LNCAP (cell line): ENCODE measurements around the gene CNGA2.

Source experiments
- TF ChIP-seq, protein P1 (sequence below): fragments of 450-650 bp; IDR thresholded peaks from 2 replicates; pipeline ENCODE4 v1.5.1; 2017; ENCODE audit warnings: mild to moderate bottlenecking

The CNGA2 gene

DNA sequence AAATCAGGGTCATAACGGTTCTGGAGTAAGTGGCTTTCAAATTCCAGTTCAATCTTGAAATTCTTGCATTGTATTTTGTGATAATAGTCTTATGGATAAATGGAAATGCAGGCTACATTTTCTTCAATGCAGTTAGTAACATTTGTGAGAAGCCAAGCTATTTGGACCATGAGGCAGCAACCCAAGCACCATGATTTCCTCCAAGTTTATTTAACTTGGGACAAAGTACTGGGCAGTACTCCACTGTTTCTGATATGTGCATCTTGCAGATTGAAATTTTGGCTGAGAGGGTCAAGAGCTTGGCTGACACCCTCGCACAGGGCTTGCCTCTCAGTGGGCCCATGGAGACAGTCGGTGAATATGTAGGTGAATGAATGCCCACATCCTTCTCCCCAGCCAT, 39.9 kb downstream of the CNGA2 start:
- TF ChIP-seq, protein P1, sequence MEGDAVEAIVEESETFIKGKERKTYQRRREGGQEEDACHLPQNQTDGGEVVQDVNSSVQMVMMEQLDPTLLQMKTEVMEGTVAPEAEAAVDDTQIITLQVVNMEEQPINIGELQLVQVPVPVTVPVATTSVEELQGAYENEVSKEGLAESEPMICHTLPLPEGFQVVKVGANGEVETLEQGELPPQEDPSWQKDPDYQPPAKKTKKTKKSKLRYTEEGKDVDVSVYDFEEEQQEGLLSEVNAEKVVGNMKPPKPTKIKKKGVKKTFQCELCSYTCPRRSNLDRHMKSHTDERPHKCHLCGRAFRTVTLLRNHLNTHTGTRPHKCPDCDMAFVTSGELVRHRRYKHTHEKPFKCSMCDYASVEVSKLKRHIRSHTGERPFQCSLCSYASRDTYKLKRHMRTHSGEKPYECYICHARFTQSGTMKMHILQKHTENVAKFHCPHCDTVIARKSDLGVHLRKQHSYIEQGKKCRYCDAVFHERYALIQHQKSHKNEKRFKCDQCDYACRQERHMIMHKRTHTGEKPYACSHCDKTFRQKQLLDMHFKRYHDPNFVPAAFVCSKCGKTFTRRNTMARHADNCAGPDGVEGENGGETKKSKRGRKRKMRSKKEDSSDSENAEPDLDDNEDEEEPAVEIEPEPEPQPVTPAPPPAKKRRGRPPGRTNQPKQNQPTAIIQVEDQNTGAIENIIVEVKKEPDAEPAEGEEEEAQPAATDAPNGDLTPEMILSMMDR, result no peak

DNA sequence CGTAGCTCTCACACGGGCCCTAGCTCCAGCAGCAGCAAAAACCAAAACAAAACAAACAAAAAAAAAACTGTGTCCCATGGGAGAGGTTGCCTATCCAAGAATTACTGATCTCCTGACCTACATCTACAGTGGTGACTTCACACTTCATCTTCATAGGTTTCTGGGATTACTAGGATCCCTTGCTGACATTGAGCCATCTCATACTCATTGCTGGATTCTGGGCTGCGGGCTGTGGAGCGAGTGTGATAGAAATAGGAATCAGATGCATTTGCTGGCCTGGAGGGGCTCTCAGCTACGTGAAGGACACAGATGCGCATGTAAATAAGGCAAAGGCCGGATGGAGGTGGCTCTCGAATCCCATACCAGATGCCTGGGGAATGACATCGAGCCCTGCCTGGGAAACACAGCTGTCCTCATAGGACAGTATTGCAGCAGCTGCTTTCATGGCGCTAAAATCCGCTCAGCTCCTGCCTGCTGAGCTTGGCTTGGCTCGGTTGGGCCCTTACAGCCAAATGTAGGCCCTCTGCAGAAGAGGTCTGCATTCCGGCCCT, 41.7 kb downstream of the CNGA2 start:
- TF ChIP-seq, protein P1, result no peak

DNA sequence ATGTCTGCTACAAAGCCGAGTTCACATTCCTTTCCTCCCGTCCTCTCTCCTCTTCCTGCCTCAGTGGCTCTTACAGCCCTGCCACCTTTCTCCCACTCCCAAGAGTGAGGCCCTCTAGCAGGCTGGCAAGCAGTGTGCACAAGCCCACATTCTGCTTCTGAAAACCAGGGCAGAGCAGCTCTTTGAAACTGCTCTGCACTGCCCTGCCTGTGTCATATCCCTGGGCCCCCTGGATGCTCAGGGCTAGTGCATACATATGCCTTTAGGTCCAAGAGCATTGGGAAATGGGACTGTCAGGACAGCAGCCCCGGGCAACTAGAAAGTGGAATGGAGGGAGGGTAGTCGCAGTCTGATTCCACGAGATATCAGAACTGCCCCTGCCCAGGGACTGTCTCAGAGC, 42.4 kb downstream of the CNGA2 start:
- TF ChIP-seq, protein P1, result no peak

DNA sequence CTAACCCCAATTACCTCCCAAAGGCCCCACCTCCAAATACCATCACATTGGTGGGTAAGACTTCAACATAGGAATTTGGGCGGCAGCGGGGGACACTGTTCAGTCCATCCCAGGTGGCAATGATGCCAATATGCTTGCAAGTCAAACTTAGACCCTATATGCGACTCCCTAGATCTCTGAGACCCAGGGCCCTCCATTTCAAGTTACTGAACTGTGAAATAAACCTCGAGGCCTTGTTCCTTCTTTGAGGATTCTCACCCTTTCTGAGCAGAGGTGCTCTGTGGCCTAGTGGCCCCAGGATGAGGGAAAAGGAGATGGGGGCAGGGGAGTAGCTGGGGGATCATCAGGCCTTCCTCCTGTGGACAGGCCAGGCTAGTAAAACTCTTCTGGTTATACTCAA, 44.7 kb downstream of the CNGA2 start:
- TF ChIP-seq, protein P1, result no peak

DNA sequence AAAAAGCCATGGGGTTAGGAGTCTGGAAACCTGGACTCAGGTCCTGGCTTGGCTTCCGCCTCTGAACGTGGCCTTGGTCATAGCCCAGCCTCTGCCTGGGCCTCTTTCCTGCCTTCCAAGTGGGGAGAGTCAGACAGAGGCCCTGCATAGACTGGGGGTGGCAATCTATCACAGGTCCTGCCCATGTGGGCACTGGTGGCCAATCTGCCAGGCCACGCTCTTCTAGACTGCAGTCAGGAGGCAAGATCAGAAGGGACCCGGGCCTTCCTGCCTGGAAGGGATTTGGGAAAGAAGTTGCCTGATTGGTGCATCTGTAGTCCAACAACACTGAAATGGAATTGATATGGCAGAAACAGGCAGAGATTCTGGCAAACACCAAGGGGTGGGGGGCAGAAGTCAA, 46.1 kb downstream of the CNGA2 start:
- TF ChIP-seq, protein P1, result no peak

DNA sequence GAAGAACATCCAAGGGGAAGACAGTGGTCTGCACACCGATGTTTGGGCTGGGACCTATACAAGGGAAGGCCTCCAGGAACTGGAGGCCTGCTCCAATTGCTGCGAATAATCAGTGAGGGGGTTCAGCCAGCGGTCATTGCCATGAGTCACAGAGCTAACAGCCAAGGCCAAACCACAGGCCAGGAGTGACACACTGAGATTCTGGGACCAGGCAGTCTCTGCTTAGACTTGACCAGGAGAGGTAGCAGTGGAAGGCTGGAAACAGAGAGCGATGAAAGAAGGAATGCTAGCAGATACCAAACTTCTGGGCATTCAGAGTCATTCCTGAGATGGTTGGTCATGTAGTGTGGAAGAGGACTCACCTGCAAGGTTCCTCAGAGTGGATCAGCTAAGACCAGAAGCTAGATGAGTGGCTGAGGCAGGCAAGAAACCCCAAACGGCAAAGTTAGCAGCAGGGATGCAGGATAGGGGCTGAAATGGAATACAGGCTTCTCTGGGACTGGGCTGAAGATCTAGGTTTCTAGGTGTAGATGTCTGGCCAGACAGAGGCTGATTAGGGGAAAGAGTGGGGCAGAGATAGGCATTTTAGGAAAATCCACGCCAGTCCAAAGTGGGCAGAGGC, 54.7 kb downstream of the CNGA2 start:
- TF ChIP-seq, protein P1, result no peak

DNA sequence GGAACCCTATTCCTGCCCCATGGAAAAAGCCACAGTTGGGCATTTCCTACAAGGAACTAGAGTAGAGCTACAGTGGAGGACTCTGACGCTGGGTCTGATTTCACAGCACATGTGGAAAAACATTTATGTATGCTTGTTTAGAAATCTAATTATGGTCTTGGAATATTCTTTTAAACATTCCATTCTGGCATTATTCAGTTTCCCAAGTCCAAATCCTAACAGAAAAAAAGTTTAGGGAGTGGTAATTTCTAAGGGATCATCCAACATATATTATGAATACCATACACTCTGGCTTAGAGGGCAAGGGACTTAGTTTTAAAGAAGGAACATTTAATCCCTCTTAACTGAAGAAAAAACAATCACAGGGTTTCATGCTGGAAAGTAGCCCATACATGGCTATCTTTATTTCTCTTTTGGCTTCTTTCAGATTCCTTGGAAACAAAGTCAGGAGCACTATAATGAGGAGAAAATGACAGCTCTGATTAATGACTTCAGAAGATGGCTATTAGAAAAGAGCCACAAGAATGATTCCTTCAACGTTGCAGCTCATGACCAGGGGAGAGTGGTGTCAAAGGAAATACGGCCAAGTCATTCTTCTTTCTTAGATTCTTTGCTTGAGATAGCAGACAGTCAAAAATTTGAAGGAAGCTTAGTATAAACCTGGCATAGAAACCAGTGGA, 56.1 kb downstream of the CNGA2 start:
- TF ChIP-seq, protein P1, result no peak
